HG02840 (cell line): ENCODE measurements around the gene ATP5PD.

Source experiments
- ATAC-seq: cut with Tn5 transposase; IDR thresholded peaks from one replicate; pipeline ENCODE4 v1.9.1; 2021; ENCODE audit warnings: mild to moderate bottlenecking, moderate library complexity, moderate number of reproducible peaks; ENCODE audit not compliant: unreplicated experiment, low FRiP score

ATP5PD gene

DNA sequence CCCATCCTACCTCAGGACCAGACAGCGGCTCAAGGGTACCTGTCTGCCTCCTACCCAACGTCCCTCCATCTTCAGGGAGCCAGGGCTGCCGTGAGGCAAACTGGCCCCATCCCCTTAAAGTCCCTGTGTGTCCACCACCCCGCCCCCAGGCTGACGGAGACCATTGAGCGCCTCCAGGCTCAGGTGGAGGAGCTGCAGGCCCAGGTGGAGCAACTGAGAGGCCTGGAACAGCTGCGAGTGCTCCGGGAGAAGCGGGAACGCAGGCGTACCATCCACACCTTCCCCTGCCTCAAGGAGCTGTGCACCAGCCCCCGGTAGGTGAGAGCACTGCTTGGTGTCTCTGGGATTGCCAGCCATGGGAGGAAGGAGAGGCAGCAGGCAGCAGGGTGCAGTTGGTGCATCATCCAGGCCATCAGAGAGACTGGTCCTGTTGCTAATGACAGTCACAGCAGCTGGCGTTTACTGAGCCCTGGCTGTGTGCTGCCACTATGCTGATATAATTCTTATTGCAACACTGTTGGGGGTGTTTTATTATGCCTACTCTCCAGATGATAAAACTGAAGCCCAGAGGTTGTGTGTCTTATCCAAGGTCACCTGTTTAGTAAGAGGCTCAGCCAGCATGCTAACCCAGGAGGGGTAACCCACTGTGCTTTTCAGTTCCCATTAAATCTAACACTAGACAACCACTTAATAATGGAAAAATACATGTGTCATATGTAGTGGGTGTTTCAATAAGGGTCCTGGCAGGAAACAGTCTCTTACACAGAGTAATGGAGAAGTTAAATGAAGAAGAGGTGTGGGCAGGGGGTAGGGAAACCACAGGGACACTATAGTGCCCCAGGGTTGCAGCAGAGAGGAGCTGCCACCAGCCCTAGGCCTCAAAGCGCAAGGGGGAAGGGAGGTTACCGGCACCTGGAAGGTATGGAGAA lies 44.6 kb downstream of the ATP5PD start:
- no peak for ATAC-seq

GRCh38 chr17:74999523-74999922 lies 47.2 kb downstream of the ATP5PD start:
- no peak for ATAC-seq

DNA sequence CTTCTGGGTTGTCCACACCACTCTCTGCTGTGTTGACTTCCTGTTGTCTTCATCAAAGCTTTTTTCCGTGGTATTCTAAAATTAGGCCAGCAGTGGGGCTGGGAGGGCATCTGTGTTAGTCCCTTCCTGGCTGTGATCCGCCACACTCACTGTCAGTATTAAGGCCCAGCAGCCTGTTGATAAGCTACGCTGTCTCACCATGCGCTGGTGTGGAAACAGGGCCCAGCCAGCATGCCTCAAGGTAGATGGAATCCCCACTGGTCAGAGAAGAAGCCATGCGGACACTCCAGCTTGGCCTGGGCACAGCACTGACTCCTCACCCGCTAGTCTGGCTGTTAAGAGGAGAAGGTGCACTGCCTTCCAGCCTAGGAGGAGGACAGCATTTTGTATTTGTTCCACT lies 48.0 kb downstream of the ATP5PD start:
- no peak for ATAC-seq

- no peak for ATAC-seq
Measured at GRCh38 chr17:74995847-74996246, 50.9 kb downstream of the ATP5PD start.

GRCh38 chr17:74994440-74994839 lies 52.3 kb downstream of the ATP5PD start:
- no peak for ATAC-seq

GRCh38 chr17:74992223-74992622 lies 54.5 kb downstream of the ATP5PD start:
- no peak for ATAC-seq

GRCh38 chr17:74990581-74991105 lies 56.1 kb downstream of the ATP5PD start:
- no peak for ATAC-seq
